IPS-15b (cell line): ENCODE data around the gene ZRANB1.

ENCODE experiments used
- H3K27me3 ChIP-seq: one replicate; pipeline ENCODE4 v1.6.1; 2013; ENCODE audit warnings: low read length; ENCODE audit not compliant: control insufficient read depth, insufficient read depth
- H3K36me3 ChIP-seq: one replicate; pipeline ENCODE4 v1.6.1; 2013; ENCODE audit warnings: low read length; ENCODE audit not compliant: control insufficient read depth, insufficient read depth
- H3K4me1 ChIP-seq: one replicate; pipeline ENCODE4 v1.6.1; 2013; ENCODE audit warnings: mild to moderate bottlenecking, low read length; ENCODE audit not compliant: control insufficient read depth, insufficient read depth
- H3K4me3 ChIP-seq: one replicate; pipeline ENCODE4 v1.5.1; 2013; ENCODE audit warnings: low read depth, low read length
- H3K9ac ChIP-seq: one replicate; pipeline ENCODE4 v1.6.1; 2013; ENCODE audit warnings: low read depth, mild to moderate bottlenecking, low read length
- H3K9me3 ChIP-seq: one replicate; pipeline ENCODE4 v1.6.1; 2013; ENCODE audit warnings: mild to moderate bottlenecking, low read length; ENCODE audit not compliant: control insufficient read depth, insufficient read depth

ZRANB1 gene

DNA sequence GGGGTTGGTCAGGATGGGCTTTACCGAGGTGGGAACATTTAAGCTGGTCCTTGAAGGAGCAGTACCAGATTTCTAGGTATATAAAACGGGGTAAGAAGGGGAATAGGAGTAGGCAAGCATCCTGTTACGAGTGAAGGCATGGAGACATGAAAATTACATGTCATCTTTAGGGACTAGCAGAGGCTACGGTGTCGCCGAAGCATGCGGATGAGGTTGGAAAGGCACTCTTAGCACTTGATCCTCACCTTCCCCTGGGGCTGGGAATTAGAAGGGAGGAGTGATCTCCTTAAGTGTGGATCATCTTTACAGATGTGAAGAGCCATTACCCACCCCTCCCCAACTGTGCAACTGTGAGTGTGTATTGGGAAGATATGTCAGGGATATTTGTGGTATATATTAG, 13.8 kb upstream of the ZRANB1 start:
- Histone ChIP-seq H3K9me3 (peaks cover 4% of the 10 kb centered on the region), H3K36me3 (peaks cover 6% of the 10 kb centered on the region), H3K4me3 (no peak overlapping the region), H3K4me1 (no peaks in the 10 kb centered on the region), H3K27me3 (no peaks in the 10 kb centered on the region), H3K9ac (no peak overlapping the region)

DNA sequence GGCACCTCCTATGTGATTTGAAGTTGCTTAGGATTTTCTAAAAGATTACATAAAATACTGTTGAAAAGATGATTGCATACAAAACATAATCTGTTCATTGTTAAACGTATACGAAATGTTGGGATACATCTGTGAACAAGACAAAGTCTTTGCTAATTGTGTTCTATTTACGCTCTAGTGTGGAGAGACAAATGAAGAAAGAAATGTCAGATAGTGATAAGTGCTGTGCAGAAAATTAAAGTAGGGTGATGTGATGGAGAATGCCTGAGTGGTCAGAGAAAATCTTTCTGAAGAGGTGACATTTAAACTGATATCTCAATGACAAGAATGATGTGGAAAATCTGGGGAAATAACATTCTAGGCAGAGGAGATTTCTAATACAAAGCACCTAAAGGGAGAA, 13.4 kb upstream of the ZRANB1 start:
- Histone ChIP-seq H3K27me3 (no peaks in the 10 kb centered on the region), H3K36me3 (peaks cover 4% of the 10 kb centered on the region), H3K4me3 (no peak overlapping the region), H3K4me1 (no peaks in the 10 kb centered on the region), H3K9ac (no peak overlapping the region), H3K9me3 (peaks cover 4% of the 10 kb centered on the region)

DNA sequence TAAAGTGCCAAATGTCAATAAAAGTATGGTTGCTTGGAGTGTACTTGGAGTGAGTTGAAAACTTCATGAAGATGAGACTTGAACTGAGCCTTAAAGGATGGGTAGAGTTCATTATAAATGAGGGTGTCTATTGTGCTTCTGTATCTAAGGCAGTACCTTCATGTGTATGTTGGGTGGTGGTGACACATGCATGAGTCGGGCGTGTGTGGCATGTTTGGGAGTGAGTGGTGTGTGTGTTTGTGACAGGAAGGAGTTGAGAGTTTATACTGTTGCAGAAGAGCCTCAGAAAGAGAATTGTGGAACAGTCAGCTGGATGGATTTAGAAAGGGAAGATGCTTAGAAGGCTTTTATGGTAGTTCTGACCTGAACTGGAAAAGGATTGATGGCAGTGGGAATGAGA, 6.0 kb upstream of the ZRANB1 start:
- H3K9me3 ChIP-seq = peaks cover 4% of the 10 kb centered on the region
- no peak overlapping the region for H3K9ac ChIP-seq
- no peaks in the 10 kb centered on the region for H3K27me3 ChIP-seq
- no peaks in the 10 kb centered on the region for H3K4me1 ChIP-seq
- H3K4me3 ChIP-seq = no peak overlapping the region
- H3K36me3 ChIP-seq = peaks cover 4% of the 10 kb centered on the region

DNA sequence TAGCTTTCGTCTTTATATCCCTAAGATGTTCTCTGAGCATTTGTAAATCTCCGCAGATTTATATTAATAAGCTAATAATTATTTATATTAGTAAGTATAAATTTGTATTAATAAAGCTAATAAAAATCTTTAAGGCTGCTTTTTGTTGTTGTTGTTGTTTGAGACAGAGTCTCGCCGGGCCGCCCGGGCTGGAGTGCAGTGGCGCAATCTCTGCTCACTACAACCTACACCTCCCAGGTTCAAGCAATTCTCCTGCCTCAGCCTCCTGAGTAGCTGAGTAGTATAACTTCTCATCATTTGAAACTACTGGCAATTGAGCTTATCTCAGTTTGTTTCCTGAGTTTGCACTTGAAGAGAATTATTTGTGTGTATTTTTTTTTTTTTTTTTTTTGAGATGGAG, 5.1 kb upstream of the ZRANB1 start:
- Histone ChIP-seq H3K36me3 (peaks cover 3% of the 10 kb centered on the region), H3K9ac (no peak overlapping the region), H3K9me3 (peaks cover 3% of the 10 kb centered on the region), H3K4me3 (no peak overlapping the region), H3K27me3 (no peaks in the 10 kb centered on the region), H3K4me1 (no peaks in the 10 kb centered on the region)

DNA sequence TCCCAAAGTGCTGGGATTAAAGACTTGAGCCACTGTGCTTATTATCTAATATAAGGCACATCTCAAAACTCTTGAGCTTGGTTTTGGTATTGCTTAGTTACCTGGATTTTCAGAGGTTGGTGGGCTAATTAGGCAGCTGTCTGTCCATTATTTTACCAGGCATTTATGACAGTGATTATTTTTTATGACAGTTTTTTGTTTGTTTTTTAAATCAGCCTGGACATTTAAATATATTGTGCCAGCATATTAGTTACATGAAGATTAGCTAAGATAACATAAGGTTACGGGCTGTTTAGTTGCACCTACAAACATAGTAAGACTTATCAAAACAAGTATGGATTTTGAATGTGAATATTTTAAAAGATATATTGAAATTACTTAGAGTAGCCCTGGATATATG, 2.6 kb upstream of the ZRANB1 start:
- Histone ChIP-seq H3K9ac (no peak overlapping the region), H3K27me3 (no peaks in the 10 kb centered on the region), H3K4me3 (no peak overlapping the region), H3K9me3 (no peaks in the 10 kb centered on the region), H3K4me1 (peaks cover 13% of the 10 kb centered on the region), H3K36me3 (no peaks in the 10 kb centered on the region)

DNA sequence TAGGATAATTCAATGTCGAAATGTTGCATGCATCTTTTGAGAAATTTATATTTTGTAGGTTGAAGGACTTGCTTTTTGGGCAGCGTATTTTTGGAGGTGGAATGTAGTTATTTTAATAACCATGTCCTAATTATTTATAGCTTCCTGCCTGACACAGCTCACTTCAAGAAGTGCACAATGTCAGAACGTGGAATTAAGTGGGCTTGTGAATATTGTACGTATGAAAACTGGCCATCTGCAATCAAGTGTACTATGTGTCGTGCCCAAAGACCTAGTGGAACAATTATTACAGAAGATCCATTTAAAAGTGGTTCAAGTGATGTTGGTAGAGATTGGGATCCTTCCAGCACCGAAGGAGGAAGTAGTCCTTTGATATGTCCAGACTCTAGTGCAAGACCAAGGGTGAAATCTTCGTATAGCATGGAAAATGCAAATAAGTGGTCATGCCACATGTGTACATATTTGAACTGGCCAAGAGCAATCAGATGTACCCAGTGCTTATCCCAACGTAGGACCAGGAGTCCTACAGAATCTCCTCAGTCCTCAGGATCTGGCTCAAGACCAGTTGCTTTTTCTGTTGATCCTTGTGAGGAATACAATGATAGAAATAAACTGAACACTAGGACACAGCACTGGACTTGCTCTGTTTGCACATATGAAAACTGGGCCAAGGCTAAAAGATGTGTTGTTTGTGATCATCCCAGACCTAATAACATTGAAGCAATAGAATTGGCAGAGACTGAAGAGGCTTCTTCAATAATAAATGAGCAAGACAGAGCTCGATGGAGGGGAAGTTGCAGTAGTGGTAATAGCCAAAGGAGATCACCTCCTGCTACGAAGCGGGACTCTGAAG, 620 bp downstream of the ZRANB1 start:
- no peak overlapping the region for H3K9ac ChIP-seq
- H3K9me3 ChIP-seq = no peaks in the 10 kb centered on the region

DNA sequence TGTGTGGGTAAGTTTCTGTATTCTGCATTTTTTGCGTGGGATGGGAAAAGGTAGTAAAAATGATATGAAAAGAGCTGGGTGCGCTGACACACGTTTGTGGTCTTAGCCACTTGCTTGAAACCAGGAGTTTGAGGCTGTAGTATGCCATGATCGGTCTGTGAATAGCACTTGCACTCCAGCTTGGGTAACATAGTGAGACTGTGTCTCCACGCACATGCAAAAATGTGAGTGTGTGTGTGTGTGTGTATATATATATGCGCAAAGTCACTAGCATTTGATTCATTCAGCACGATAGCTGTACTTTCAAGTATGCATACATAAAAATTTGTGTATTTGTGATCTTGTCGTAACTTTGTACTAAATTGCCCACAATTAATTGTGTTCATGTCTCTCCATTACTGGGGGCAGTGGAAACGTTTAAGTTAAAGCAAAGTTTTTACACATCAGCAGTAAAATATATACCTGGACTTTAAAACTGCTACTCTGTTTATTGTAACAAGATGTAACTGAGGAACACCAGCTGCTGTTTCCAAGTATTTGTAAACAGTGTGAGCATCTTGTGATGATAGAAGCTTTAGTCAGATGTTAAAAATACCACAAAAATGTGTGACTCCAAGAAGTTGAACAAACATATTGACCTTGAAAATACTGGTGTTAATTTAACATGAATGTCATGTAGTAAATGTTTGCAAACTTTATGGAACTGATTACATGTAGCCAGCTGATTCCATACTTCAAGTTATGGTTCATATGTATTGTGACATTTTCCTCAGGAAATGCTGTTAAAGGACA, 1.6 kb downstream of the ZRANB1 start:
- no peak overlapping the region for H3K9ac ChIP-seq
- peaks cover 19% of the 10 kb centered on the region for H3K4me1 ChIP-seq
- H3K36me3 ChIP-seq = no peaks in the 10 kb centered on the region
- H3K27me3 ChIP-seq = no peaks in the 10 kb centered on the region
- no peaks in the 10 kb centered on the region for H3K9me3 ChIP-seq
- no peak overlapping the region for H3K4me3 ChIP-seq

More for the DNA sequence above, 620 bp downstream of the ZRANB1 start:
- no peak overlapping the region for H3K4me3 ChIP-seq
- H3K4me1 ChIP-seq = peaks cover 19% of the 10 kb centered on the region
- no peaks in the 10 kb centered on the region for H3K27me3 ChIP-seq
- H3K36me3 ChIP-seq = no peaks in the 10 kb centered on the region

DNA sequence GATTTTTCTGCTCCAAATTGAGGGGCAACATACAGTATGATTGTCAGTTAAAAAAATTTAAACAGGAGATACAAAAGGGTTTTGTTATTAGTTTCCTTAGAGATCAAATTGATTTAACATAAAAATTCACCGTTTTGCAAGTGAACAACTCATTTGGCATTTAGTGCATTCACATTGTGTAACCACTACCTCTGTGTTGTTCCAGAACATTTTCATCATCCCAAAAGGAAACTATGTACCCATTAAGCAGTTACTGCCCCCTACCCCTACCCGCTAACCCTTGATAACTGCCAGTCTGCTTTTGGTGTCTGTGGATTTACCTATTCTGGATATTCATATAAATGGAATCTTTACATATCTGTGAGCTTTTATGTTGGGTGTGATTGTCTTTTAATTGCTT, 3.1 kb downstream of the ZRANB1 start:
- Histone ChIP-seq H3K9me3 (no peaks in the 10 kb centered on the region), H3K36me3 (no peaks in the 10 kb centered on the region), H3K4me3 (no peak overlapping the region), H3K4me1 (peaks cover 19% of the 10 kb centered on the region), H3K27me3 (no peaks in the 10 kb centered on the region), H3K9ac (no peak overlapping the region)

DNA sequence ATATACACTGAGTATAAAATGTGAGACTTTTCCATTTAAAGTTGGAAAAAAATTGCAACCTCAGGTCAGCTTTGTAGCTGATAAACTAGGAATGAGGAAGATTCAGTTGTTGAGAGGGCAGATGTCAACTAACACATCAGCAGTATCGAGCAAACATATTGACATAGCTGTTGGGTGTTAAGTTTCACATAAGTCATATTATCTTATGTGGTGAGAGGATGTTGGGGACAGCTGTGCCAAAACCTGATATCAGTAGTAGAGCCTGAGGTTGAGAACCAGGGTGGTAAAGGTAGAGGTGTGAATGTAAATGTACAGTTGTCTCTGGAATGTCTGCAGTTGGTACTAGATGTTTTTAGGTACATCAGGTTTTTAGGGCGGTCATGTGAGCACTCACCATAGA, 5.0 kb downstream of the ZRANB1 start:
- Histone ChIP-seq H3K4me1 (peaks cover 19% of the 10 kb centered on the region), H3K4me3 (no peak overlapping the region), H3K27me3 (no peaks in the 10 kb centered on the region), H3K36me3 (no peaks in the 10 kb centered on the region), H3K9ac (no peak overlapping the region), H3K9me3 (no peaks in the 10 kb centered on the region)

DNA sequence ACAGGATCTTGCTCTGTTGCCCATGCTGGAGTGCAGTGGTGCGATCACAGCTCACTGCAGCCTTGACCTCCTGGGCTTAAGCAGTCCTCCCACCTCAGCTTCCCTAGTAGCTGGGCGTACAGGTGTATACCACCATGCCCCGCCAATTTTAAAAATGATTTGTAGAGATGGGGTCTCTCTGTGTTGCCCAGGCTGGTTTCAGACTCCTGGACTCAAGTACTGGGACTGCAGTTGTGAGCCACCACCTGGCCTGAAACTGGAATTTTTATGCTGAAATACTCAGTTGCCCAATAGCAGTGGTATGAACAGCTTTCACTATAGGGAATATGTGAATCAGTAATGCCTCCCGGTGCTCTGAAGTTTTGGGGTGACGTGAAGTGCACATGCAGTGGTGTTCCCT, 7.6 kb downstream of the ZRANB1 start:
- Histone ChIP-seq H3K9me3 (no peaks in the 10 kb centered on the region), H3K27me3 (no peaks in the 10 kb centered on the region), H3K4me1 (peaks cover 4% of the 10 kb centered on the region), H3K9ac (no peak overlapping the region), H3K4me3 (no peak overlapping the region), H3K36me3 (no peaks in the 10 kb centered on the region)

DNA sequence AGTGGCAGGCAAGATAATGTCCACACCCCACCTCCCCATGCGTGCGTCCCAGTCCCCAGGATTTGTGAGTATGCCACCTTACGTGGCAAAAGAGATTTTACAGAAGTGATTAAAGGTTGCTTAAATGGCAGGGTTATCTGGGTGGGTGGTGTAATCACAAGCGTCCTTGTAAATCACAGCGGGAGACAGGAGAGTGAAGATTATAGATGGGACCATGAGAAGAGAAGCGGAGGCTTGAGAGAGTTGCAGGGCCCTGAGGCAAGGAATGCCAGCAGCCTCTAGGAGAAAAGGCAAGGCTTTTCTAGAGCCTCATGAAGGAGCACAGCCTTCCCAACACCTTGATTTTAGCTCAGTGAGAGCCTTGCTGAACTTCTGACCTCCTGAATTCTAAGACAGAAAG, 10.2 kb downstream of the ZRANB1 start:
- Histone ChIP-seq H3K9ac (no peak overlapping the region), H3K4me1 (no peaks in the 10 kb centered on the region), H3K27me3 (no peaks in the 10 kb centered on the region), H3K4me3 (no peak overlapping the region), H3K9me3 (no peaks in the 10 kb centered on the region), H3K36me3 (no peaks in the 10 kb centered on the region)

DNA sequence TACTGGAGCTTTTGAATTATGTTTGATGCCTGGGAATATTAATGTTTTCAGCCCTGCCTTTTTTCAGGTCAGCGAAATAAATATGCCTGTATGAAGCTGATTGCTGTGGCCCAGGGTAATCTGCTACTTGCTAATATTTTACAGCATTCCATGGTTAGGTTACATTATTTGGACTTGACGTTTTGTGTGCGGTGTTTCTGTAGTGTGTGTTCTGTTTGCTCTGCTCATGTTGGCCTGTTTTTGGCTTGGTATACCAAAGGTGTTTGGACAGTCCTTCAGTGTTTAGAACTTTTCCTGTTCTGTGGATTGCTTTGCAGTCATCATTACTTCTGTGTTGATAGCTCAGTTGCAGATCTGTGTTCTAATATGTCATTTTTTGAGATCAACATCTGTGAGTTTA, 11.5 kb downstream of the ZRANB1 start:
- Histone ChIP-seq H3K9me3 (no peaks in the 10 kb centered on the region), H3K4me1 (no peaks in the 10 kb centered on the region), H3K36me3 (no peaks in the 10 kb centered on the region), H3K4me3 (no peak overlapping the region), H3K9ac (no peak overlapping the region), H3K27me3 (no peaks in the 10 kb centered on the region)
